OCI-M1 (cell line): ENCODE measurements around the gene GLIPR1L2.
A peak's percentile ranks its signal among the peaks of the same experiment; 100 is the strongest.
"Not testable (repeated sequence)": the region's sequence is repeated elsewhere in the genome, so short reads cannot be mapped to it uniquely, and the experiment has no call there.

Experiments
- DNase-seq: peaks from one replicate; lab custom pipeline; 2025; lab: John Stamatoyannopoulos, UW

Gene GLIPR1L2

DNA sequence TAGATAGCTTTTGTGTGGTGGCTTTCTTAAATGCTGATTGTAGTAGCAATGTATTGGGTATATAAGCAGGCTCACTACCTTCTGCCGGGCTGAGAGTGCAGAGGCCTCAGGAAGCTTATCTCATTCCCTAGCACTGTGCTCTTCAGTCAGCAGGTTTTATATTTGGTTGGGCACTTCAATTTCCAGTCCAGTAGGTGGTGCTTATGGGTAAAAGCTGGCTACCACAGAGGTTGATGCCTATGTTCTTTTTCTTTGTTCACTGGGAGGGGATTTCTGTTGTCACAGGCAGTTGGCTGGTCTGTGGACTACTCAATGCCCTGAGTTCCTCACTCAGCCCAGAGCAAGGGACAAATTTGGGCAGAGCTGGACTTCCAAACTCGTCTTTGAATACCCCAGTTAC lies 46.7 kb downstream of the GLIPR1L2 start:
- DNase-seq, result peak; percentile 65

DNA sequence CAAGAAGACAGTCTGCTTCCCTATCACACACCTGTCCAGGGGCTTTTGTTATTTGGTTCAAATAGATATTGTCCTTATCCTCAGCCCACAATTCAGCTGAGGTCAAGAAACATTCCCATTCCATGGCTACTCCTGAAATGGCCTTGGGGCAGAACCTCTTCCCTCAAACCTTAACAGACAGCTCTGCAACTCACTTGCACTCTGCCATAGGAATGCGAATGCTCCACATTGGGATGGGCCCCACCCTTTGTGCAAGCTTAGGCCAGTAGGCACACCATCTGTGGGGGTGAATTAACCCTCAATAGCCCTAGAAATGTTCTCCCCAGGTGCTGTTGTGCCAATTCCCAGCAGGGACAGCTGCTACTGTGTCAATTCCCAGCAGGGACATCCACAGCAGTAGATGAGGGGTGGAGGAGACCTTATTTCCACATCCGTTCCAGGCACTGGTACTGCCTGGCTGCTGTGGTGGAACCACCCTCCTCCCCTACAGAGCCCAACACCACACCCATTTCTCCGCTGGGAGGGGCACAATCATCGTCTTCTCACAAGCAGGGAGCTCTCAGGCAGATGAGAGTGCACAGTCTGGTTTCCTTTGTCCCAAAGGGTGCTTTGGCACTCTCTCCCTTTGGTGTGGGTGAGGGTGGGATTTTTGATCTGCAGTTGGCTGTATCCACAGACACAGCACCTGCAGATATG lies 47.3 kb downstream of the GLIPR1L2 start:
- no peak for DNase-seq

DNA sequence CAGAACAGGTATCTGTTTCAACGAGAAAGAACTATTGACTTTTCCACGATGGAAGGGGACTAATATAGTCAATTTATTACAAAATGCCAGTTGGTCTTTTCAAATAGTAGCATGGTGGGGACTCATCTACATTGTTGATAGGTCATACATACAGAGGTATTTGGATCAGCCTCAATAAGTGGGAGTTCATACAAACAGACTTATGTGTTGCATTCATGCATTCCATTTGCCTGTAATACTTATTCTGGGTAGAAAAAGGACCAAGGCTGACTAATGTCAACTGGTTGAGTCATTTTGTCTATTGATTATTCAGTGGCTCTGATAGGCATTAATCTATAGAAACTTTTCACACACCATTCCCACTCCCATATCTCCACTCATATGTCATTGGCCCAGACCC lies 48.2 kb downstream of the GLIPR1L2 start:
- DNase-seq, result no peak

DNA sequence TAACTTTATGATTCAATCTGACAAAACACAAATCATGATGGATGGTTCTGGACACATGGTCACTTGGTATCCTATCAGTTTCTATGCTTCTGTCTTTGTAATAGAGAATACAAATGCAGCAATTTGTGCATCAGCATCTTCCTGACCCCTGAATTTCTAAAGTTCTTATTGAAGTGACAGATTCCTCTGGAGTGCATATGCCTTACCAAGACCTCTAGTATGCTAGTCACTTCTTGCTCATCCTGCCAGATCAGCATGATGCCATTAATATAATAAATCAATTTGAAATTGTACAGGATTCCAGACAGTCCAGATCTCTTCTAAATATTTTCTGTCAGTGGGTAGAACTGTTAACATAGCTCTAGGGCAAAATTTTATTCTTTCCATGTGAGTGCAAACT lies 49.0 kb downstream of the GLIPR1L2 start:
- no peak for DNase-seq

DNA sequence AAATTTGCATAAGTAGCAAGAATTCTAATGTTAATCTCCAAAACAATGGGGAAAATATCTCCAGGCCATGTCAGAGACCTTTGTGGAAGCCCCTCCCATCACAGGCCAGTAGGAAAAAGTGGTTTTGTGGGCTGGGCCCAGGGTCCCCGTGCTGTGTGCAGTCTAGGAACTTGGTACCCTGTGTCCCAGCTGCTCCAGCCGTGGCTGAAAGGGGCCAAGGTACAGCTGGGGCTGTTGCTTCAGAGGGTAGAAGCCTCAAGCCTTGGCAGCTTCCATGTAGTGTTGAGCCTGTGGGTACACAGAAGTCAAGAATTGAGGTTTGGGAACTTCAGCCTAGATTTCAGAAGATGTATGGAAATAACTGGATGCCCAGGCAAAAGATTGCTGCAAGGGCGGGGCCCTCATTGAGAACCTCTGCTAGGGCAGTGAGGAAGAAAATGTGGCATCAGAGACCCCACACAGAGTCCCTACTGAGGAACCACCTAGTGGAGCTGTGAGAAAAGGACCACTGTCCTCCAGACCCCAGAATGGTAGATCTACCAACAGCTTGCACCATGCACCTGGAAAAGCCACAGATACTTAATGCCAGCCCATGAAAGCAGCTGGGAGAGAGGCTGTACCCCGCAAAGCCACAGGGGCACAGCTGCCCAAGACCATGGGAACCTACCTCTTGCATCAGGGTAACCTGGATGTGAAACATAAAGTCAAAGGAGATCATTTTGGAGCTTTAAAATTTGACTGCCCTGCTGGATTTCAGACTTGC lies 51.0 kb downstream of the GLIPR1L2 start:
- not testable (repeated sequence) for DNase-seq

DNA sequence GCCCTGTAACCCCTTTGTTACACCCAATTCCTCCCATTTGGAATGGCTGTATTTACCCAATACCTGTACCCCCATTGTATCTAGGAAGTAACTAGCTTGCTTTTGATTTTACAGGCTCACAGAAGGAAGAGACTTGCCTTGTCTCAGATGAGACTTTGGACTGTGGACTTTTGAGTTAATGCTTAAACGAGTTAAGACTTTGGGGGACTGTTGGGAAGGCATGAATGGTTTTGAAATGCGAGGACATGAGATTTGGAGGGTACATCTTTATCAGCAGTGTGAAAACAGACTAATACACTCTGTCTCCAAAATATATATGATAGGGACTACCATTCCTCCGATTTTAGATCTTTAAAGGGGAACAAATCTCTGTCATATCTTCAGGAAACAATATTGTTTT lies 51.6 kb downstream of the GLIPR1L2 start:
- DNase-seq, result not testable (repeated sequence)

DNA sequence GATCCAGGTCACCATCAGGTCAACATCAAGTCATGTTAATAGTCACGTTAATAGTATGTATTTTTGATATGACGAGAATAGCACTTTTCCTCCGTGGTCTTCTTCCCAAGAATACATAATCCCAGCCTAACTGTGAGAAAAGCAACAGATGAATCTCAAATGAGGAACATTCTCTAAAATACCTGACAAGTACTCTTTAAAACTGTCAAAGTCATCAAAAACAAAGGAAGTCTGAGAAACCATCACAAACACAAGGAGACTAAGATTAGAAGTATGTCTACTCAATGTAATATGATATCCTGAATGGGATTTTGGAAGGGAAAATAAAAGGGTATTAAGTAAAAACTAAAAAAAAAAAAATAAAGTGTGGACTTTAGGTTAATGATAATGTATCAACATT lies 52.8 kb downstream of the GLIPR1L2 start:
- no peak for DNase-seq

DNA sequence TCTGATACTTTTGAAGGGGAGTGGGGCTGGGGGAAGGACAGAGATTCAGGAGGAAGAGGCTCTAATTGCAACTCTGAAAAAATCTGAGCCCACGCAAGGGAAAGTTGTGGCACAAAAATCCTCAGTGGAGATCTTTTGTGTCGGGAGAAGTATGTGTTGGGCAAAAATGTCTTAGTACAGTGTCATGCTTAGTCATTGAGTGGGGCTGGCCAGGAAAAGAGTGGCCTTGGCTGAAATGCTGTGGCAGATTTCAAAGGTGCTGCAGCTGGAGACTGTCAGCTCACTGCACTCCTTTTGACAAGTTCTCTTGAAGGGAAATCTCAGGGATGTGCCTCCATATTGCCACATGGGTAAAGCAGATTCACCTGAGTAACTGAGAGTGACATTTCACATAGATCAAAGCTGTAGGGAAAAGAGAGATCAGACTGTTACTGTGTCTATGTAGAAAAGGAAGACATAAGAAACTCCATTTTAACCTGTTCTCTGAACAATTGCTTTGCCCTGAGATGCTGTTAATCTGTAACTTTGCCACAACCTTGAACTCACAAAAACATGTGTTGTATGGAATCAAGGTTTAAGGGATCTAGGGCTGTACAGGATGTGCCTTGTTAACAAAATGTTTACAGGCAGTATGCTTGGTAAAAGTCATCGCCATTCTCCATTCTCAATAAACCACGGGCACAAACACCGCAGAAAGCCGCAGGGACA lies 53.7 kb downstream of the GLIPR1L2 start:
- DNase-seq, result peak; percentile 24

DNA sequence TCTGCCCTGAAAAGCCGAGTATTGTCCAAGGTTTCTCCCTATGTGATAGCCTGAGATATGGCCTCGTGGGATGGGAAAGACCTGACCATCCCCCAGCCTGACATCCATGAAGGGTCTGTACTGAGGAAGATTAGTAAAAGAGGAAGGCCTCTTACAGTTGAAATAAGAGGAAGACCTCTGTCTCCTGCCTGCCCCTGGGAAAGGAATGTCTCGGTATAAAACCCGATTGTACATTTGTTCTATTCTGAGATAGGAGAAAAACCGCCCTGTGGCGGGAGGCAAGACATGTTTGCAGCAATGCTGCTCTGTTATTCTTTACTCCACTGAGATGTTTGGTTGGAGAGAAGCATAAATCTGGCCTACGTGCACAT lies 54.2 kb downstream of the GLIPR1L2 start:
- DNase-seq, result peak; percentile 50

DNA sequence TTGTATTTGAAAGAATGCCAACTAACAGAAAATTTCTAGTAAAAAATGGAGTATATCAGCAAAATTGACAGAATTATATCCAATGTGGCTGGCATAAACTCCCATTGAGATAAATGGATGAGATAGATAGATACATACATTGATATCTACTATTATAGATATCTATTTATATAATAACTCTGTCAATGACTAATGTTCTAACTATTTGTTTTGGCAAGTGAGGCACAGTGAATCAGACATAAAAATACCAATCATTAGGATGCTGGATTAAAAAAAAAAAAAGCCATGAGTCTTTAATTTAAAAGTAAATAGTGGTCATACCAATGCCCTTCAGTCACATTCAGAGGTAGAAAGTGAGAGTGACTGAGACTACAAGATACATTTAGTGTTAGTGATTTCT lies 56.0 kb downstream of the GLIPR1L2 start:
- DNase-seq, result no peak

DNA sequence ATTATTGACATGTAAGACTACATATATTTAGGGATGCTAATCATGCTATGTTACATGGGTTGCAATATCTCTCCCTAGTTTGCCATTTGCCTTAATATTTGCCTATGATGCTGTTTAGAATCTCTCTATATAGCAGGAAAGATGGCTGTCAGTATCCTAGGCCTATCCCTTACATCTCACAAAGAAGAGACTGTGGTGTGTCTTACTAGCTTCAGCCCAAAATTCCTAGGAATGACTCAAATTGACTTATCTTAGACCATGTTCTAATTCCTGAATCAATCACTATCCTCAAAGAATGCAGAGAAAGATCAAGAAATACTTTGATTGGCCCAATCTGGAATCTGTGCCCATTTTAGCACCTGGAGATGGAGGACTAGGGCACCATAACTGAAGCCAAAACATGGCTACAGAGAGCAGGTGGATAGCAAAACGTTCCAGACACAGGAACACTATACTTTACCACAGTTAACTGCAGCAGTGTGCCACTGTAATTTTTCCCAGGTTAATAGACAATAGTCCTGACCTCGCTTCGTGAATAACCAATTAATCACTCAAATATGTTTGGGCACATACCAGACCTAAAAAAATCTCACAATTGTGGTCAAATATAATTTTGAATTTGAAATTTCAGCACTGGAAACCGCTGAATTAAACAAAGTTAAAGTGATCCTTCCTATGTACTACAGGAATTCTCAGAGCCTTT lies 57.0 kb downstream of the GLIPR1L2 start:
- DNase-seq, result no peak

DNA sequence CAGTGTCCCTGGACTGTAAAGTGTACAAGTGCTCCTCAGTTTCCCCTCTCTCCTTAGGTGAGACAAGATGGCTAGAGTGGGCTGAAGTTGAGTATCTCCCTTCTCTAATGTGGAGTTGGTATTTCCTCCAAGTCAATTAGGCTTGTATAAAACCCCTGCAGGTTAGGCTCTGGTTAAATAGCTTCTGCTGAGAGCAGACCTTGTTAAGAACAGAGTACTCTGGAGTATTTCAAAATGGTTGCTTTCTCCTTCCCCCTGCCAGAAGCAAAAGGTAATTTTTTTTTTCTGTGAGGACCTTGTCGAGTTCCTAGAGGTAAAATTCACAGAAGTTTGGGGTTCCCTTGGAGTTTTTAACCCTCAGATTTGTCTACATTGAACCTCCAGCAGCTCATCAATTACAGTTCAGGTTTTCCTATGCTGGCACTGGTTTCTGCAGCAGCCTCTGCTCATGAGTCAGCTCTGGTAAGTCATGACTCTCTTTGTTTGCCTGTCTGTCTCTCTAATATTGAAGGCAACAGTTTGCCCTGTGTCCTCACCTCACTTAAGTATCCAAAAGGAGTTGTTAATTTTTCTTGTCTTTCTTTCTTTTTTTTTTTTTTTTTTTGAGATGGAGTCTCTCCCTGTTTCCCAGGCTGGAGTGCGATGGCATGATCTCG lies 61.9 kb downstream of the GLIPR1L2 start:
- no peak for DNase-seq

DNA sequence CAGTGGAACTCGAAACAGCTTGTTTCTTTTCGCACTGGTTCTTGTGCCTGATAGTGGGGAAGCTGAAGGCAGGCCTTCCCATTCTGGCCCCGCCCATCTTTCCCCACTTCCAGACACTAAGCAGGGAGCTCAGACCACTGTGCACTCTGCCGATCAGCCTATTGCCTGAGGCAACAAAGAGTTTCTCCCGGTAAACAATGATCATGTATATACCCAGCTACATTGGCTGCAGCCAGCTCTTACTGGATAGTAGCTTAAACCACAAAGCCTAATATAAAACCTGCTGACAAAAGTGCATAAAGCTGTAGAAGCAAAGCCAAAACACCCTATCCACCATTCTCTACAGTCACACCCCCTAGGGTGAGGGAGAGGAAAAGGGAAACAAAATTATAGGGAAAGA lies 65.0 kb downstream of the GLIPR1L2 start:
- peak; percentile 31 for DNase-seq

DNA sequence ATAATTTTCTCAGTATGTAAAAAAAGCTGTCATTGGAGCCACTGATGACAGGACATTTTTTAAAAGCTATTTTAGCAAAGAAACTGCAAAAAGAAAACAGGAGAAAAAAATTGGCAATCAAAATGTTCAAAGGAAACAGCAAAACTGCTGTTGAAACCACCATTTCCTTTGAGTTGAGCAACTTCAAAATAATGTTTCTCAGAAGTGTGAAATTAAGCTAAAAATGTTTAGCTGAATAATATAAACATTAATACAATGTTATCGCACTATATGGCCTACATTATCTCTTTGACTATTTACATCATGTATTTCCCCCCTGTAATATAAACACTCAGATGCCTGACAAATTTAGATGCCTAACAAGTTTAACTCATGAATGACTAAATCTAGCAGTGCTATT lies 66.3 kb downstream of the GLIPR1L2 start:
- no peak for DNase-seq

DNA sequence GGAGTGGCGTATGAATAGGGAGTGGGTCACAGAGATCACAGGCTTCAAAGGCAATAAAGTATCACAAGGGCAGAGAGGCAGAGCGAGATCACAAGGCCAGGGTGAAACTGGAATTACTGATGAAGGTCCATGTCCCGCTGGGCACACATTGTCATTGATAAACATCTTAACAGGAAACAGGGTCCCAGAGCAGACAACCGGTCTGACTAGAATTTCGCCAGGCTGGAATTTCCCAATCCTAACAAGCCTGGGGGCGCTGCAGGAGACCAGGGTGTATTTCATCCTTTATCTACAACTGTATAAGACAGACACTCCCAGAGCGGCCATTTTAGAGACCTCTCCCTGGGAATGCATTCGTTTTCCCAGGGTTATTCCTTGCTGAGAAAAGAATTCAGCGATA lies 67.0 kb downstream of the GLIPR1L2 start:
- DNase-seq, result peak; percentile 5

DNA sequence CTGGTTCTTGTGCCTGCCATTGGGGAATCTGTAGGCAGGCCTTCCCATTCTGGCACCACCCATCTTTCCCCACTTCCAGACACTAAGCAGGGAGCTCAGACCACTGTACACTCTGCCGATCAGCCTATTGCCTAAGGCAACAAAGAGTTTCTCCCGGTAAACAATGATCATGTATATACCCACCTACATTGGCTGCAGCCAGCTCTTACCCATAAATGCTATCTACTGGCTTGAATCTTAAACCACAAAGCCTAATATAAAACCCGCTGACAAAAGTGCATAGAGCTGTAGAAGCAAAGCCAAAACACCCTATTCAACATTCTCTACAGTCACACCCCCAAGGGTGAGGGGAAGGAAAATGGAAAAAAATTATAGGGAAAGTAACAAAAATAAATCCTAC lies 68.9 kb downstream of the GLIPR1L2 start:
- DNase-seq, result no peak

DNA sequence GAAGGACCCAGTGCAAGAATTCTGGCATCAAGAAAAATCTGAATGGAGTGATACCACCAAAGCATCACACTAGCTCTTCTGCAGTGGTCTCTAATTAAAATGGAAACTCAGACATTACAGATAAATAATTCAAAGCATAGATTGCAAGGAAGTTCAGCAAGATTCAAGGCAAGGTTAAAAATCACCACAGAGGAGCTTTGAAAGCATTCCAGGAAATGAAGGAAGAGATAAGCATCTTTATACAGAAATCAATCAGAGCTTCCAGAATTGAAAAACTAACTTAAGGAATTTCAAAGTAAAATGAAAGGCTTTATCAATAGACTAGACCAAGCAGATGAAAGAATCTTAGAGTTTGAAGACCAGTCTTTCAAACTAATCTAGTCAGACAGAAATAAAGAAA lies 69.3 kb downstream of the GLIPR1L2 start:
- no peak for DNase-seq

DNA sequence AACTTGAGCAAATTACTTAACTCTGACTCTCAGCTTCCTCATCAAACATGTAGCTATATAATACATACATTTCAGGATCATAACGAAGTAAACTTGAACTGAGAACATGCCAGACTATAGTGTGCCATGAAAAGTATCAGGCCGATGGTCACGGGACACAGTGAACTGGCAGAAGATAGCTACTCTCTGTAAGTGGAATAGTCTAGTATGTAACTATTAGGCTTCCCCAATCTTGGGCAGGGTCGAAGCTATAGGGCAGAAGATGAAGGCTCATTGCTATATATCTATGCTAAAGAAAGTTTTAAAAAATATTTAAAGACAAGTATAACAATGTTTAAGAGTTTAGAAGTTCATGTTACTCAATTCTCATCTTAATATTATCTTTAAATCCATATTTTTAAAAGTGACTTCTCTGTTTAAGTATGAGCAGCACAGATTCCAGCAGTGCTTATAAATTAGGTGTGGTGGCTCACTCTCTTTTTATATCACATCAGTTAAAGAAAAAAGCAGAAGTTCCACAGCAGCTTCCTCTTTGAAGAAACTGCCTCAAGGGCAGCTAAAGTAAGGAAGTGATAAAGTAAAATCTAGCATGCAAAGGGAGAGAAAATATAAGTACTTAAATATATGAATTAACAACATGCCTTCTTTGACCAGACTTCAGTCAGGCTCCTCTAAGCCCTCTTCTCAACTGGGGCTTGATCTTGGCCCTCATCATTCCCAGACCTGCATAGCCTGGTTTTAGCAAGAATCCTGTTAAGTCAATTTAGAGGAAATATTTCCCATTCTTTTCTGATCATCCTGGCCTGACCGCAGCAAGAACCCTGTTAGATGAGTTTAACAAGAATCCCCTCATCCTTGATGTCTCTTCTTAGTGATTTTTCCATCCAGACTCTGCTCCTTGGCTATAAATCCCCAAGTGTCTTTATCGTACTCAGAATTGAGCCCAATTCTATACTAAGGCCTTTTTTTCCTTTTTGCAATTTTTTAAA lies 81.3 kb downstream of the GLIPR1L2 start:
- DNase-seq, result peak; percentile 87

DNA sequence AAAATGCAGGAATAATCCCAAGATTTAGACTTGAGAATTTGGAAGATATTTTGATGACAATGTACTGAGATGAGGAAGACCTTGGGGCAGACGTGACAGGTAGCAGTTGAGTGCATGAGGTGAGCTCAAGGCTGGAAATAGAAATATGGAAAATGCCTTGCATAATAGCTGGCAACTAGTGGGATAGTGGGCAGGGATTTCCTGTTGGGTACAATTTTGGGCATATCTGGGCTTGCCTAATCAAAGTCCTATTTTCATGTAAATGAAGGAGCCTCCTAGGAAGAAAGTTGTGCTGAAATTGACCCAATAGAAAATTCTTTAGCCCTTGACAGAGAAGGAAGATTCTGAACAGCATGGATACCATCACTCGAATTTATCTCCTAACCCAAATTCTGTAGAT lies 83.2 kb downstream of the GLIPR1L2 start:
- DNase-seq, result no peak

DNA sequence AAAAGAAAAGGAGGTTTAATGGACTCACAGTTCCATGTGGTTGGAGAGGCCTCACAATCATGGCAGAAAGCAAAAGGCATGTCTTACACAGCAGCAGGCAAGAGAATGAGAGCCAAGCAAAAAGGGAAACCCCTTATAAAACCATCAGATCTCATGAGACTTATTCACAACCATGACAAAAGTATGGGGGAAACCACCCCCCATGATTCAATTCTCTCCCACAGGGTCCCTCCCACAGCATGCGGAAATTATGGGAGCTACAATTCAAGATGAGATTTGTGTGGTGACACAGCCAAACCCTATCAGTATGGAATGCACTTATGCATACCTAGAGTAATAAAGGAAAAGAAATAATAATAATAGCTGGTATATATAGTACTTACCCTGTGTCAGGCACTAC lies 85.2 kb downstream of the GLIPR1L2 start:
- DNase-seq, result no peak

DNA sequence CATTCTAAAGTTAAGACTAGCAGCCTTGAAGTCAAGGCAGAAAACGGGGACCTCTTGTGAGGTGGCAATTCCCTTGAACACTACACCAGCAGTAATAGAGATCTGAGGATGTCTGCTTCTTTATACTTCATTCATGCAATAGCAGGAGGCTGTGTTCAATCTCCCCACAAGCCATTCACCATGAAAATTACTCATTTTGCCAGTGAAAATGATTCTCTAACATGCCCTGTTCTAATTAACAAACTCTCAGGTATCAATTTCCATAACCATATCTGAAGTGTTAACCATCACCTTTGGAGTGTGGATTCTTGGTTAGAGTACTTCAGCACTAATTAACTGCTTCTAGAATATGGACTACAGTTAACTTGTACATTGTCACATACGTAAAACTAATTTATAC lies 86.2 kb downstream of the GLIPR1L2 start:
- no peak for DNase-seq
